A549 treated with AZD2906 at 1 μM for 4 hours (cell line): Measurements from ENCODE around the gene METTL21C. TPM values are rescaled to one million over a fixed set of nuclear protein-coding genes. Genes with fewer than 3 reads are reported as not detected.

ENCODE experiments used
- total RNA-seq: library from RNA; stranded (reverse); fragments of 200-300 nt; extraction: Qiagen RNA extraction; gene quantifications from 5 replicates; pipeline ENCODE4 v1.2.3, GENCODE V29; 2022

METTL21C gene
- total RNA-seq, result not detected in 5 replicates

GRCh38 chr13:102694937-102695336, at the start of gene METTL21C:
Gene METTL21C (minus strand): TSS chr13:102695044. CDS start chr13:102694498, 546 bp downstream.

Other genes with a start within 250 kb of the METTL21C start
- 12.4 to 15.9 TPM (median 14.4 TPM) in 5 replicates for gene TPP2, start 98.1 kb downstream of the METTL21C start, total RNA-seq
- gene TEX30, start 78.7 kb upstream of the METTL21C start, total RNA-seq, result 11.6 to 13.4 TPM (median 12.3 TPM) in 5 replicates
- gene POGLUT2, start 103.9 kb upstream of the METTL21C start, total RNA-seq, result 4.9 to 6.3 TPM (median 5.8 TPM) in 5 replicates
- 3.0 to 4.3 TPM (median 3.4 TPM) in 5 replicates for gene BIVM, start 104.1 kb upstream of the METTL21C start, total RNA-seq
- 13.0 to 18.3 TPM (median 16.0 TPM) in 5 replicates for gene ERCC5, start 151.0 kb upstream of the METTL21C start, total RNA-seq